K562 (cell line): Measurements from ENCODE around the gene SCRN1. TPM values are rescaled to one million over a fixed set of nuclear protein-coding genes. Genes with fewer than 3 reads are reported as not detected.

Source experiments
- ATAC-seq: fragments of 200-7000 bp; cut with Tn5 transposase; 3 replicates; pipeline ENCODE4 v1.9.1; 2020; ENCODE audit warnings: moderate library complexity
- BruUV-seq: library from RNA; stranded (reverse); fragments of 400-500 nt; replicated peaks from 2 replicates; lab custom pipeline; 2021; lab: Mats Ljungman, UMichigan
- CTCF ChIA-PET: fragments of 300-600 bp; formaldehyde crosslinking; extraction: SDS; loops from one replicate; lab custom pipeline; 2021; ENCODE audit warnings: low intra/inter-chr PET ratio; lab: Yijun Ruan, JAX
- POLR2A ChIA-PET: fragments of 300-600, 350-650 bp; sonication (Branson Sonifier 250); formaldehyde crosslinking; extraction: SDS; loops from one replicate; lab custom pipeline; 2021; ENCODE audit warnings: antibody characterized with exemption, inconsistent platforms; lab: Yijun Ruan, JAX
- DNase-seq, 4 experiments: peaks; one replicate each; pipeline versions ENCODE4 v3.0.0 to v3.0.0-alpha.2; 2011 to 2018; ENCODE audit warnings: low spot score in 3 of 4, mixed read lengths in 3 of 4; ENCODE audit errors: extremely low read depth in 1 of 4
- FAIRE-seq: peaks from 2 replicates; lab custom pipeline; 2011; peaks lifted over from hg19 to GRCh38; lab: Jason Lieb, UNC
- H2AFZ ChIP-seq: 2 replicates; pipeline ENCODE4 v1.6.0; 2011; ENCODE audit warnings: low read depth, low read length, control low read depth, inconsistent platforms
- H3K27ac ChIP-seq: fragments of 200-600 bp; 3 replicates; pipeline ENCODE4 v1.8.0; 2011; ENCODE audit warnings: low read depth, mild to moderate bottlenecking, control low read depth, inconsistent platforms, low read length, moderate library complexity, mixed read lengths; ENCODE audit errors: extremely low read depth
- H3K27me3 ChIP-seq, 2 experiments: fragments of 300-600 bp in 1 of 2; 2 replicates in 1 of 2; 3 replicates in 1 of 2; pipeline versions ENCODE4 v1.6.0 to v1.8.0; 2011; ENCODE audit warnings: inconsistent platforms in 2 of 2, low read length in 2 of 2, mild to moderate bottlenecking in 1 of 2, mixed read lengths in 1 of 2, moderate library complexity in 1 of 2; ENCODE audit not compliant: control insufficient read depth in 2 of 2, insufficient read depth in 2 of 2
- H3K36me3 ChIP-seq: fragments of 300-600 bp; 3 replicates; pipeline ENCODE4 v1.8.0; 2011; ENCODE audit warnings: mild to moderate bottlenecking, low read length, inconsistent platforms; ENCODE audit not compliant: control insufficient read depth, insufficient read depth
- H3K4me1 ChIP-seq, 2 experiments: fragments of 200-600 bp in 1 of 2; replicated peaks in 1 of 2; 2 replicates in 1 of 2; 3 replicates in 1 of 2; pipeline versions ENCODE4 v1.5.1 to v1.8.0; 2011; ENCODE audit warnings: inconsistent platforms in 2 of 2, low read length in 2 of 2, mild to moderate bottlenecking in 1 of 2, mixed read lengths in 1 of 2, moderate library complexity in 1 of 2; ENCODE audit not compliant: control insufficient read depth in 2 of 2, insufficient read depth in 2 of 2
- H3K4me2 ChIP-seq: 2 replicates; pipeline ENCODE4 v1.6.1; 2011; ENCODE audit warnings: low read length, control low read depth, inconsistent platforms, mixed read lengths; ENCODE audit not compliant: insufficient read depth
- H3K4me3 ChIP-seq: fragments of 200-600 bp; sonication (generic), shearing (Covaris generic); 2 replicates; pipeline ENCODE4 v1.5.1; 2016; ENCODE audit warnings: control low read depth, inconsistent platforms
- H3K79me2 ChIP-seq: fragments of 200-600 bp; 3 replicates; pipeline ENCODE4 v1.8.0; 2011; ENCODE audit warnings: low read length, inconsistent platforms; ENCODE audit not compliant: control insufficient read depth, insufficient read depth
- H3K9ac ChIP-seq, 2 experiments: 2 replicates each; pipeline versions ENCODE4 v1.6.0 to v1.6.1; 2011; ENCODE audit warnings: low read depth in 2 of 2, low read length in 2 of 2, control low read depth in 1 of 2, inconsistent platforms in 1 of 2, mild to moderate bottlenecking in 1 of 2, mixed read lengths in 1 of 2; ENCODE audit not compliant: insufficient read depth in 1 of 2
- H3K9me1 ChIP-seq: one replicate; pipeline ENCODE4 v1.6.0; 2011; ENCODE audit warnings: inconsistent platforms, mild to moderate bottlenecking, low read length, moderate library complexity; ENCODE audit not compliant: control insufficient read depth, insufficient read depth
- H3K9me3 ChIP-seq: replicated peaks from 2 replicates; pipeline ENCODE4 v1.5.1; 2011; ENCODE audit warnings: low read depth, low read length, inconsistent platforms; ENCODE audit not compliant: control insufficient read depth, insufficient read depth
- H4K20me1 ChIP-seq: replicated peaks from 2 replicates; pipeline ENCODE4 v1.6.1; 2011; ENCODE audit warnings: low read length, inconsistent platforms, mixed read lengths; ENCODE audit not compliant: control insufficient read depth, insufficient read depth
- CEBPG ChIP-seq, 3 experiments: fragments of 200-800 bp in 1 of 3; sonication (Bioruptor generic) in 1 of 3; sonication (generic) in 1 of 3; formaldehyde crosslinking in 1 of 3; IDR thresholded peaks in 2 of 3; conservative IDR thresholded peaks in 1 of 3; 2 replicates each; pipeline versions ENCODE4 v1.6.1 to v1.8.0; 2016 to 2022; ENCODE audit warnings: missing compliant biosample characterization in 2 of 3, missing genetic modification characterization in 2 of 3, mild to moderate bottlenecking in 1 of 3, missing genetic modification reagents in 1 of 3
- CSDE1 ChIP-seq, 2 experiments: fragments of 450-650 bp; IDR thresholded peaks; 2 replicates each; pipeline ENCODE4 v1.6.1; 2016; ENCODE audit warnings: mild to moderate bottlenecking in 1 of 2
- FOXP1 ChIP-seq: sonication (generic); formaldehyde crosslinking; IDR thresholded peaks from 2 replicates; pipeline ENCODE4 v1.8.0; 2022; ENCODE audit warnings: mild to moderate bottlenecking, missing genetic modification reagents
- PTBP1 ChIP-seq: fragments of 200-400 bp; formaldehyde crosslinking; IDR thresholded peaks from 2 replicates; pipeline ENCODE4 v1.6.1; 2017; ENCODE audit warnings: low read depth, low read length
- RFX1 ChIP-seq: fragments of 450-650 bp; IDR thresholded peaks from 2 replicates; pipeline ENCODE4 v1.6.1; 2016; ENCODE audit warnings: mild to moderate bottlenecking, moderate library complexity
- WGBS: fragments of 100-300 bp; shearing (Covaris generic); methylation state at CpG from one replicate; pipeline ENCODE4 v1.1.6; 2016; ENCODE audit warnings: low coverage, mixed read lengths; ENCODE audit not compliant: insufficient coverage; ENCODE audit errors: missing lambda C conversion rate; 5-methylcytosine and 5-hydroxymethylcytosine counted together
- in situ Hi-C: fragments of 300-500 bp; cut with MboI; formaldehyde crosslinking; loops from 4 replicates; pipeline ENCODE4 v1.15.0; 2018; ENCODE audit warnings: inconsistent platforms, mixed read lengths
- intact Hi-C: fragments of 100-400 bp; cut with micrococcal nuclease; formaldehyde crosslinking; loops from 2 replicates; pipeline ENCODE4 v1.14.2; 2022
- polyA plus RNA-seq, 8 experiments: library from polyadenylated mRNA; depleted of rRNA in 4 of 8; stranded (reverse) in 5 of 8; unstranded in 3 of 8; fragments of >200 nt; fragmentation: Nextera tagmentation in 2 of 8; fragmentation: Illumina TruSeq in 1 of 8; extraction: Ambion mirVana in 2 of 8; extraction: Trizol in 1 of 8; gene quantifications; 2 replicates each; pipeline versions ENCODE4 v1.2.1 to v1.2.3, GENCODE V29; 2011 to 2014; ENCODE audit warnings: inconsistent platforms in 1 of 8, missing spikeins in 1 of 8
- total RNA-seq, 7 experiments: library from RNA; depleted of rRNA in 6 of 7; stranded (reverse); fragments of >200 nt in 6 of 7; fragmentation: Illumina TruSeq in 2 of 7; extraction: Trizol in 2 of 7; gene quantifications; 2 replicates each; pipeline versions ENCODE4 v1.2.1 to v1.2.3, GENCODE V29; 2011 to 2021; ENCODE audit warnings: low replicate concordance in 1 of 7

The SCRN1 gene
- total and polyA plus RNA-seq, 9 of the 15 experiments (the other 6 are each of a cell fraction or from before 2014, with no cell fraction given) = 0.13 to 1.4 (median 0.20) TPM

- no peak overlapping the region for H3K4me2 ChIP-seq
- in situ Hi-C loops = no loop called here
These were observed 19.9 kb downstream of the SCRN1 start for GRCh38 chr7:29969738-29970137.

GRCh38 chr7:29968683-29969395 is 20.8 kb downstream of the SCRN1 start:
- no peak for FAIRE-seq
- H3K27me3 ChIP-seq = peaks cover 2 to 11% of the 10 kb centered on the region in 2 experiments; a peak in 4 of 5 replicates
- H3K4me3 ChIP-seq = no peak overlapping the region
- H3K9me3 ChIP-seq = no peaks in the 10 kb centered on the region
- WGBS = 4% methylated on average over 12 of the region's 12 CpGs
- H3K79me2 ChIP-seq = no peaks in the 10 kb centered on the region
- H3K4me2 ChIP-seq = no peak overlapping the region
- CTCF ChIA-PET = interaction anchor here (0.6 kb wide), 1 partner anchor 137 kb away, joined by 4 read pairs; no protein-coding TSS in a partner anchor
- no TSS peak for BruUV-seq
- no peak overlapping the region for H3K27ac ChIP-seq
- no peak for DNase-seq
- H2AFZ ChIP-seq = no peak overlapping the region
- no peaks in the 10 kb centered on the region for H3K4me1 ChIP-seq
- intact Hi-C loops (no loop called here), in situ Hi-C loops (no loop called here)
- H3K36me3 ChIP-seq = no peaks in the 10 kb centered on the region
- POLR2A ChIA-PET = interaction anchor here (2.4 kb wide), 1 partner anchor 10 kb away, joined by 6 read pairs; no protein-coding TSS in a partner anchor
- TF ChIP-seq CEBPG (CRISPR knock-in tag; IDR thresholded peaks at IDR 0.05) = no peak
- TF ChIP-seq CEBPG (tag; conservative IDR thresholded peaks at IDR 0.05 in 1 of 2, IDR thresholded peaks at IDR 0.05 in 1 of 2) = no peak
- ATAC-seq = no peak
- H3K9me1 ChIP-seq = no peaks in the 10 kb centered on the region
- no peak overlapping the region for H3K9ac ChIP-seq
- H4K20me1 ChIP-seq = no peaks in the 10 kb centered on the region

More at GRCh38 chr7:29969738-29970137, 19.9 kb downstream of the SCRN1 start:
- ChIA-PET CTCF (no interaction called here), POLR2A (no interaction called here)
- BruUV-seq = no TSS peak
- no peaks in the 10 kb centered on the region for H3K79me2 ChIP-seq
- H3K4me1 ChIP-seq = no peaks in the 10 kb centered on the region
- DNase-seq (no peak), FAIRE-seq (no peak), ATAC-seq (no peak)
- H3K36me3 ChIP-seq = no peaks in the 10 kb centered on the region
- no peak overlapping the region for H3K4me3 ChIP-seq
- H2AFZ ChIP-seq = no peak overlapping the region
- no peaks in the 10 kb centered on the region for H4K20me1 ChIP-seq
- 0% methylated on average over 2 of the region's 2 CpGs for WGBS
- no peaks in the 10 kb centered on the region for H3K9me1 ChIP-seq
- no peak overlapping the region for H3K27ac ChIP-seq
- intact Hi-C loops = no loop called here
- H3K27me3 ChIP-seq = peaks cover 2 to 11% of the 10 kb centered on the region in 2 experiments; a peak in 4 of 5 replicates
- no peak for TF ChIP-seq PTBP1
- TF ChIP-seq RFX1 = peak; percentile 28
- no peak for TF ChIP-seq CSDE1 (IDR thresholded peaks at IDR 0.05)
- no peak for TF ChIP-seq FOXP1 (CRISPR knock-in tag)
- H3K9me3 ChIP-seq = no peaks in the 10 kb centered on the region
- H3K9ac ChIP-seq = no peak overlapping the region
